ENCODE results near the gene MRM2.

Gene MRM2

GRCh38 chr7:2264158-2264557 lies 22.2 kb upstream of the MRM2 start:
- no peak for DNase-seq

- DNase-seq = no peak
Measured at GRCh38 chr7:2263176-2263575, 21.2 kb upstream of the MRM2 start.

GRCh38 chr7:2261611-2262010 lies 19.6 kb upstream of the MRM2 start:
- no peak for DNase-seq

GRCh38 chr7:2260820-2261219 lies 18.8 kb upstream of the MRM2 start:
- DNase-seq = peak; percentile 44

GRCh38 chr7:2259480-2259879 lies 17.5 kb upstream of the MRM2 start:
- DNase-seq = no peak

- DNase-seq = no peak
Measured at GRCh38 chr7:2258661-2259365, 16.8 kb upstream of the MRM2 start.

GRCh38 chr7:2257651-2258050 lies 15.6 kb upstream of the MRM2 start:
- DNase-seq = no peak

- DNase-seq = no peak
Measured at GRCh38 chr7:2257046-2257551, 15.1 kb upstream of the MRM2 start.

- no peak for DNase-seq
Measured at GRCh38 chr7:2256306-2257045, 14.5 kb upstream of the MRM2 start.

GRCh38 chr7:2255145-2256139 lies 13.4 kb upstream of the MRM2 start:
- DNase-seq = no peak

GRCh38 chr7:2254429-2255144 lies 12.6 kb upstream of the MRM2 start:
- no peak for DNase-seq

- DNase-seq = no peak
Measured at GRCh38 chr7:2253525-2254244, 11.7 kb upstream of the MRM2 start.

GRCh38 chr7:2253021-2253420 lies 11.0 kb upstream of the MRM2 start:
- no peak for DNase-seq

- no peak for DNase-seq
Measured at GRCh38 chr7:2251841-2252771, 10.1 kb upstream of the MRM2 start.

- DNase-seq = no peak
Measured at GRCh38 chr7:2251381-2251780, 9.4 kb upstream of the MRM2 start.

- no peak for DNase-seq
Measured at GRCh38 chr7:2249744-2250323, 7.8 kb upstream of the MRM2 start.

GRCh38 chr7:2248984-2249694 lies 7.1 kb upstream of the MRM2 start:
- DNase-seq = no peak

GRCh38 chr7:2247141-2247995 lies 5.4 kb upstream of the MRM2 start:
- peak; percentile 8 for DNase-seq
